Measurements from ENCODE around the gene KRTAP12-1.
"Not testable (repeated sequence)": the region's sequence is repeated elsewhere in the genome, so short reads cannot be mapped to it uniquely, and the experiment has no call there.

The KRTAP12-1 gene

GRCh38 chr21:44654576-44655175, 27.3 kb downstream of the KRTAP12-1 start, which contains the start of gene KRTAP12-4:
Gene KRTAP12-4 (minus strand): TSS chr21:44654659. CDS start chr21:44654614, 45 bp downstream.
- no peak within 1 kb of the TSS for H3K4me3 Mint-ChIP-seq
- H3K4me1 Mint-ChIP-seq (ENCODE audit: low read depth): peaks cover 53% of the 10 kb centered on the region

GRCh38 chr21:44653656-44654575, 28.0 kb downstream of the KRTAP12-1 start:
- peaks cover 50% of the 10 kb centered on the region for H3K9me3 Mint-ChIP-seq
- H3K36me3 Mint-ChIP-seq (ENCODE audit: low read depth): peaks cover 48% of the 10 kb centered on the region
- no peak overlapping the region for H3K4me3 Mint-ChIP-seq
- no peaks in the 10 kb centered on the region for H3K27me3 Mint-ChIP-seq (ENCODE audit: low read depth)
- H3K4me1 Mint-ChIP-seq (ENCODE audit: low read depth): peaks cover 46% of the 10 kb centered on the region
- peak overlapping the region; percentile 64 for H3K27ac Mint-ChIP-seq

More at GRCh38 chr21:44654576-44655175, 27.3 kb downstream of the KRTAP12-1 start, which contains the start of gene KRTAP12-4:
- Mint-ChIP-seq H3K9me3 (peaks cover 57% of the 10 kb centered on the region), H3K27me3 (ENCODE audit: low read depth) (peaks cover under 1% of the 10 kb centered on the region), H3K27ac (peak within 1 kb of the TSS; percentile 75), H3K36me3 (ENCODE audit: low read depth) (peaks cover 56% of the 10 kb centered on the region)

GRCh38 chr21:44653123-44653522, 28.8 kb downstream of the KRTAP12-1 start:
- H3K27me3 Mint-ChIP-seq (ENCODE audit: low read depth): no peaks in the 10 kb centered on the region
- H3K36me3 Mint-ChIP-seq (ENCODE audit: low read depth): peaks cover 40% of the 10 kb centered on the region
- H3K4me3 Mint-ChIP-seq: no peak overlapping the region
- peaks cover 38% of the 10 kb centered on the region for H3K4me1 Mint-ChIP-seq (ENCODE audit: low read depth)
- H3K9me3 Mint-ChIP-seq: peaks cover 42% of the 10 kb centered on the region
- no peak overlapping the region for H3K27ac Mint-ChIP-seq

- Mint-ChIP-seq H3K4me3 (no peak overlapping the region), H3K9me3 (peaks cover 24% of the 10 kb centered on the region), H3K36me3 (ENCODE audit: low read depth) (peaks cover 26% of the 10 kb centered on the region), H3K4me1 (ENCODE audit: low read depth) (peaks cover 22% of the 10 kb centered on the region), H3K27ac (no peak overlapping the region), H3K27me3 (ENCODE audit: low read depth) (no peaks in the 10 kb centered on the region)
Measured at GRCh38 chr21:44650973-44651675, 30.8 kb downstream of the KRTAP12-1 start.

- H3K27me3 Mint-ChIP-seq (ENCODE audit: low read depth): no peaks in the 10 kb centered on the region
- peaks cover 18% of the 10 kb centered on the region for H3K4me1 Mint-ChIP-seq (ENCODE audit: low read depth)
- H3K4me3 Mint-ChIP-seq: no peak overlapping the region
- H3K36me3 Mint-ChIP-seq (ENCODE audit: low read depth): peaks cover 19% of the 10 kb centered on the region
- no peak overlapping the region for H3K27ac Mint-ChIP-seq
- H3K9me3 Mint-ChIP-seq: peaks cover 20% of the 10 kb centered on the region
Measured at GRCh38 chr21:44650265-44650972, 31.5 kb downstream of the KRTAP12-1 start.

- Mint-ChIP-seq H3K4me3 (no peak overlapping the region), H3K4me1 (ENCODE audit: low read depth) (peaks cover 16% of the 10 kb centered on the region), H3K36me3 (ENCODE audit: low read depth) (peaks cover 18% of the 10 kb centered on the region), H3K27me3 (ENCODE audit: low read depth) (peaks cover 5% of the 10 kb centered on the region), H3K9me3 (peaks cover 21% of the 10 kb centered on the region), H3K27ac (no peak overlapping the region)
Measured at GRCh38 chr21:44649521-44650100, 32.4 kb downstream of the KRTAP12-1 start.

- H3K4me3 Mint-ChIP-seq: no peak overlapping the region
- peaks cover 6% of the 10 kb centered on the region for H3K27me3 Mint-ChIP-seq (ENCODE audit: low read depth)
- H3K36me3 Mint-ChIP-seq (ENCODE audit: low read depth): peaks cover 17% of the 10 kb centered on the region
Measured at GRCh38 chr21:44648557-44649311, 33.2 kb downstream of the KRTAP12-1 start.

GRCh38 chr21:44647222-44647552, 34.8 kb downstream of the KRTAP12-1 start:
- Mint-ChIP-seq H3K27ac (no peak overlapping the region), H3K27me3 (ENCODE audit: low read depth) (peaks cover 6% of the 10 kb centered on the region), H3K4me3 (no peak overlapping the region), H3K9me3 (peaks cover 32% of the 10 kb centered on the region), H3K4me1 (ENCODE audit: low read depth) (peaks cover 9% of the 10 kb centered on the region), H3K36me3 (ENCODE audit: low read depth) (peaks cover 16% of the 10 kb centered on the region)

More at GRCh38 chr21:44648557-44649311, 33.2 kb downstream of the KRTAP12-1 start:
- Mint-ChIP-seq H3K4me1 (ENCODE audit: low read depth) (peaks cover 9% of the 10 kb centered on the region), H3K9me3 (peaks cover 25% of the 10 kb centered on the region), H3K27ac (no peak overlapping the region)

GRCh38 chr21:44646366-44647221, 35.4 kb downstream of the KRTAP12-1 start, which contains the start of gene KRTAP10-11:
Gene KRTAP10-11 (plus strand): TSS chr21:44646414. CDS start chr21:44646459, 45 bp downstream.
- peaks cover 16% of the 10 kb centered on the region for H3K36me3 Mint-ChIP-seq (ENCODE audit: low read depth)
- peaks cover 37% of the 10 kb centered on the region for H3K9me3 Mint-ChIP-seq
- not testable (repeated sequence) for H3K27me3 Mint-ChIP-seq (ENCODE audit: low read depth); H3K4me3 Mint-ChIP-seq; H3K4me1 Mint-ChIP-seq (ENCODE audit: low read depth)
- peak within 1 kb of the TSS; percentile 57 for H3K27ac Mint-ChIP-seq

GRCh38 chr21:44644878-44645277, 37.1 kb downstream of the KRTAP12-1 start:
- Mint-ChIP-seq H3K4me1 (ENCODE audit: low read depth) (peaks cover 7% of the 10 kb centered on the region), H3K4me3 (no peak overlapping the region), H3K27me3 (ENCODE audit: low read depth) (peaks cover 14% of the 10 kb centered on the region), H3K36me3 (ENCODE audit: low read depth) (peaks cover 26% of the 10 kb centered on the region), H3K9me3 (peaks cover 54% of the 10 kb centered on the region), H3K27ac (no peak overlapping the region)

GRCh38 chr21:44643741-44644310, 38.1 kb downstream of the KRTAP12-1 start:
- Mint-ChIP-seq H3K36me3 (ENCODE audit: low read depth) (peaks cover 26% of the 10 kb centered on the region), H3K9me3 (peaks cover 56% of the 10 kb centered on the region), H3K4me3 (no peak overlapping the region), H3K27me3 (ENCODE audit: low read depth) (peaks cover 14% of the 10 kb centered on the region), H3K4me1 (ENCODE audit: low read depth) (peaks cover 7% of the 10 kb centered on the region), H3K27ac (no peak overlapping the region)

GRCh38 chr21:44640761-44641160, 41.2 kb downstream of the KRTAP12-1 start:
- H3K27ac Mint-ChIP-seq: no peak overlapping the region
- H3K9me3 Mint-ChIP-seq: peaks cover 56% of the 10 kb centered on the region
- H3K4me1 Mint-ChIP-seq (ENCODE audit: low read depth): peaks cover 3% of the 10 kb centered on the region
- peaks cover 19% of the 10 kb centered on the region for H3K27me3 Mint-ChIP-seq (ENCODE audit: low read depth)
- no peak overlapping the region for H3K4me3 Mint-ChIP-seq
- peaks cover 23% of the 10 kb centered on the region for H3K36me3 Mint-ChIP-seq (ENCODE audit: low read depth)
